ENCODE measurements around the gene COMT. TPM values are rescaled to one million over a fixed set of nuclear protein-coding genes. Genes with fewer than 3 reads are reported as not detected.
"Not testable (repeated sequence)": the region's sequence is repeated elsewhere in the genome, so short reads cannot be mapped to it uniquely, and the experiment has no call there.

The COMT gene
- total RNA-seq, 1 donor from 2014 or later, result 459 TPM

- DNase-seq (ENCODE audit: low read depth), result no peak
Measured at GRCh38 chr22:19928207-19928606, 13.4 kb upstream of the COMT start.

GRCh38 chr22:19929586-19930550 lies 11.7 kb upstream of the COMT start:
- DNase-seq (ENCODE audit: low read depth), result peak; percentile 28

- no peak for DNase-seq (ENCODE audit: low read depth)
Measured at GRCh38 chr22:19930551-19931486, 10.8 kb upstream of the COMT start.

GRCh38 chr22:19931514-19931913 lies 10.1 kb upstream of the COMT start:
- no peak for DNase-seq (ENCODE audit: low read depth)

- DNase-seq (ENCODE audit: low read depth), result no peak
Measured at GRCh38 chr22:19932367-19933206, 9.0 kb upstream of the COMT start.

- DNase-seq (ENCODE audit: low read depth), result no peak
Measured at GRCh38 chr22:19933341-19934241, 8.0 kb upstream of the COMT start.

GRCh38 chr22:19935123-19935718 lies 6.4 kb upstream of the COMT start:
- DNase-seq (ENCODE audit: low read depth), result not testable (repeated sequence)

- no peak for DNase-seq (ENCODE audit: low read depth)
Measured at GRCh38 chr22:19936513-19936912, 5.1 kb upstream of the COMT start.

GRCh38 chr22:19937616-19938473 lies 3.7 kb upstream of the COMT start:
- DNase-seq (ENCODE audit: low read depth), result no peak

GRCh38 chr22:19940536-19941364 lies 822 bp upstream of the COMT start:
- peak; percentile 21 for DNase-seq (ENCODE audit: low read depth)

- DNase-seq (ENCODE audit: low read depth), result peak; percentile 78
Measured at GRCh38 chr22:19942157-19943081, 847 bp downstream of the COMT start.

GRCh38 chr22:19943082-19944026 lies 1.8 kb downstream of the COMT start:
- DNase-seq (ENCODE audit: low read depth), result peak; percentile 97

- DNase-seq (ENCODE audit: low read depth), result no peak
Measured at GRCh38 chr22:19948057-19948760, 6.6 kb downstream of the COMT start.

- no peak for DNase-seq (ENCODE audit: low read depth)
Measured at GRCh38 chr22:19951346-19951745, 9.8 kb downstream of the COMT start.

Measured in myocyte (in vitro differentiated cells).